ENCODE data around the gene CNTN4.

The CNTN4 gene

DNA sequence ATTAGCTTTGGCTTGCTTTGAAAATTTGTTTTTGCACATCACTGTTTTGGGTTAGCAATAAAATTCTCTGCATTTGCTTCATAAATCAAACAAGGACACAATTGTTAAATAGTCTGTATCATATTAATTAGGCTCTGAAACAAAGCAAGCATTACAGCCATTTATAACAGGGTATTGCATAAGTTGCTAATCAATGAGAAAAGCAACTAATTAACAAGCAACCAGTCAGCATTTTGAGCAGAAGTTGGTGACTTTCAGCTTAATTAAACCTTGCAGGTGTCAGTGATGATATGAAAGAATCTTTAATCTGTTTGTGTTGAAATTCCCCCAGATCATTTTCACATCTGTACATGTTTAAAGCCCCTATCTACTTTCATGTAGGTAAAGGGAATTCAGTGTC is 516.4 kb downstream of the CNTN4 start:
- TF ChIP-seq, protein P1, sequence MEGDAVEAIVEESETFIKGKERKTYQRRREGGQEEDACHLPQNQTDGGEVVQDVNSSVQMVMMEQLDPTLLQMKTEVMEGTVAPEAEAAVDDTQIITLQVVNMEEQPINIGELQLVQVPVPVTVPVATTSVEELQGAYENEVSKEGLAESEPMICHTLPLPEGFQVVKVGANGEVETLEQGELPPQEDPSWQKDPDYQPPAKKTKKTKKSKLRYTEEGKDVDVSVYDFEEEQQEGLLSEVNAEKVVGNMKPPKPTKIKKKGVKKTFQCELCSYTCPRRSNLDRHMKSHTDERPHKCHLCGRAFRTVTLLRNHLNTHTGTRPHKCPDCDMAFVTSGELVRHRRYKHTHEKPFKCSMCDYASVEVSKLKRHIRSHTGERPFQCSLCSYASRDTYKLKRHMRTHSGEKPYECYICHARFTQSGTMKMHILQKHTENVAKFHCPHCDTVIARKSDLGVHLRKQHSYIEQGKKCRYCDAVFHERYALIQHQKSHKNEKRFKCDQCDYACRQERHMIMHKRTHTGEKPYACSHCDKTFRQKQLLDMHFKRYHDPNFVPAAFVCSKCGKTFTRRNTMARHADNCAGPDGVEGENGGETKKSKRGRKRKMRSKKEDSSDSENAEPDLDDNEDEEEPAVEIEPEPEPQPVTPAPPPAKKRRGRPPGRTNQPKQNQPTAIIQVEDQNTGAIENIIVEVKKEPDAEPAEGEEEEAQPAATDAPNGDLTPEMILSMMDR (IDR thresholded peaks at IDR 0.05; ENCODE audit: low read depth, low read length, missing control alignments), result no peak
- no peak for DNase-seq (ENCODE audit: low read depth)
- H3K4me3 ChIP-seq (ENCODE audit: low read depth, low read length), result no peak overlapping the region

DNA sequence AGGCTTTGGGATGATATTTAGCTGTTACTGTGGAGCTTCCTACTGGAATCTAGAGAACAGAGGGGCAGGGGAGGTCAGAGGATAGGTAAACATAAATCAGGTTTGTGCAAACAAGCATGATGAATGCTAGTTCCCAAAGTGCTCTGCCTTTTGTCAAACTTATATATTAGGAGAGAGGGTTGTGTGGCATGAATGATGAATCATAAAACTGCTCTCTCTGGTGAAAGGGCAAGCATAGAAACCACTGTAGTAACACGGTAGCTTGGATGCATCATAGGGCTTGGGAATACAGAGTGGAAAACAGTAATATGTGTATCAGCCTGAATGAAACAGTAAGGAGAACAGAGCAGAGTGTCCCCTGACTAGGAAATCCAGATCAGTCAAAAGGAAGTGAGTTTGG is 524.8 kb downstream of the CNTN4 start:
- TF ChIP-seq, protein P1 (IDR thresholded peaks at IDR 0.05; ENCODE audit: low read depth, low read length, missing control alignments), result no peak
- no peak overlapping the region for H3K4me3 ChIP-seq (ENCODE audit: low read depth, low read length)
- no peak for DNase-seq (ENCODE audit: low read depth)

DNA sequence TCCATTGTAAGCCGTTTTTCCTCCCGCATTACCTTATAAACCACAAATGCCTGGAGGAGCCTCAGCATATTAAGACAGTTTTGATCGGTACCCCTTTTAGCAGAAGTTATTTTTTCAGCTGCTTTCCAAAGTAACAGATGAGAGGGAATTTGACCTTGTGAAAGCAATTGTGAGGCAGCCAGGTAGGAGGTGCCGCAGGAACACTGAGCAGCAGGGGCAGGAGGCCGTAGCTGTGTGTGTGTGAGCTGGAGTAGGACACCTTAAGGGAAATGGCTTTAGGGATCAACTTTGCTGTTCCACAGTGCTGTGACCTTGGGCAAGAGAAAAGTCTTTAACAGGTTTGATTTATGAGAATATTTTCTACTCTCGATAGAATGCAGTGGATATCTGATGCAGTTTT is 529.5 kb downstream of the CNTN4 start:
- TF ChIP-seq, protein P1 (IDR thresholded peaks at IDR 0.05; ENCODE audit: low read depth, low read length, missing control alignments), result no peak
- no peak for DNase-seq (ENCODE audit: low read depth)

DNA sequence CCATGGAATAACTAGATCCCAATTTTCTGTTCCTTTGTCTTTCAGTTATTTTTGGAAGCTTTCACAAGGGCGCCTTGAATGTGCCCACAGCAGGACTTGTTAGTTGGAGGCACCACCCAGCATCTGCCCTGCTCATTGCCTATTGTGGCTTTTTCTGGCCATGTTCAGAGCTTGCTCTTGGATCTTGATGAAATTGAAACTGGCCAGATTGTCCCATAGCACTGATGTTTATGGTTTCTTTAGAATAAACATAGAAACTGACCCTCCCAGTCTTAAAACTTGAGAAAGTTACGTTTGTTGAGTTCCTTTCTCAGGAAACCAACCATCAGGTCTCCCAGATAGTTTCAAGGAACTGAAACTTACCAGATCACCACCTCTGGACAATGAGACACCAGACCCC is 536.8 kb downstream of the CNTN4 start:
- no peak overlapping the region for H3K4me3 ChIP-seq (ENCODE audit: low read depth, low read length)
- TF ChIP-seq, protein P1 (IDR thresholded peaks at IDR 0.05; ENCODE audit: low read depth, low read length, missing control alignments), result no peak
- no peak for DNase-seq (ENCODE audit: low read depth)

More for the DNA sequence above, 529.5 kb downstream of the CNTN4 start:
- H3K4me3 ChIP-seq (ENCODE audit: low read depth, low read length), result no peak overlapping the region

DNA sequence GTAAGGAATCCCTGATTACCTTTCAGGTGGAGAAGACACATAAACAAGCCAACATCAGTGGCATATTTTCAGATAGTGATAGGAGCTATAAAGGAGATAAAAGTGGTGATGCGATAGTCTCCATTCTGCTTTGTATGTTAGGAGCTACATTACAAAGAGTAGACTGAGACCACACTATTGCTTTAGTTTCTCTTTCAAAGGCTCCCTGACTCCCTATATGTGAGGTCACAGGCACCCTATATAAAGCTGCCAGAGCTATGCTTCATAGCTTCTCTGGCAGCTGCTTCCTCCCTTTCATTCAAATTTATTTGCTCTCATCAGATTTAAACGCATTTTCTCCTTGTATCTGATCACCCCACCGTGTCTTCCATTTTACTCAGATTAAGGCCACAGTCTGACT is 544.9 kb downstream of the CNTN4 start:
- TF ChIP-seq, protein P1 (IDR thresholded peaks at IDR 0.05; ENCODE audit: low read depth, low read length, missing control alignments), result no peak
- no peak overlapping the region for H3K4me3 ChIP-seq (ENCODE audit: low read depth, low read length)

DNA sequence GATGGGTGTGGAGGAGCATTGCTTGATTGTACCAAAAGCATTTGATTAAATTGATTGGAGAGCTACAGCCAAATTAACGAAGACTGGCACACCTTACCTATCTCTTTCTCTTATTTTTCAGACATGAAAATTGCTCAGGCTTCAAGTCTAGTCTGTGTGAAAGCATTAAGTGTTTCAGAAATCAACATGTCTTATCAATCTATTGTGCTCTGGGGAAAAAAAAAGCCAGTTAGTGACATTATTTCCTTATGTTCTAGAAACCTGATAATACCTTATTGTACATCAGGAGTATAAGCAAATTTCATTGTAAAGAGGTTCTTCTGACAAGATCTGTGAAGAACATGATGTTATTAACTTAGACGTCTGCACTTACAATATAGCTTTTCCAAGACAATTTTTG is 546.3 kb downstream of the CNTN4 start:
- DNase-seq (ENCODE audit: low read depth), result no peak
- TF ChIP-seq, protein P1 (IDR thresholded peaks at IDR 0.05; ENCODE audit: low read depth, low read length, missing control alignments), result no peak
- H3K4me3 ChIP-seq (ENCODE audit: low read depth, low read length), result no peak overlapping the region

More for the DNA sequence above, 544.9 kb downstream of the CNTN4 start:
- no peak for DNase-seq (ENCODE audit: low read depth)

DNA sequence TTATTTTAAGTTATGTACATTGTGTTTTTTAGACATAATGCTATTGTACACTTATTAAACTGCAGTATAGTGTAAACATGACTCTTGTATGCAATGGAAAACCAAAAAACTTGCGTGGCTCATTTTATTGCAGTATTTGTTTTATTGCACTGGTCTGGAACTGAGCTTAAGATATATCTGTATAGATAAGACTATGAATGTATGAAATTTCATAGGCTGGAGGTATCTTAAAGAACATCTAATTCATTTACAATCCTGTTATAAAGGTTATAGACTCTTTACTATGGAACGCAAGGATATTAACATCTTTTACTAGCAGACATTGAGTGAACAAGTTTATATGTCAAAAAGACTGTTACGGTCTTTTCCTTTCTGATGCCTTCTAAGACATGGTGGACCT is 552.1 kb downstream of the CNTN4 start:
- no peak for DNase-seq (ENCODE audit: low read depth)
- TF ChIP-seq, protein P1 (IDR thresholded peaks at IDR 0.05; ENCODE audit: low read depth, low read length, missing control alignments), result no peak
- H3K4me3 ChIP-seq (ENCODE audit: low read depth, low read length), result no peak overlapping the region
